ENCODE data around the gene DHX35.
A peak's percentile ranks its signal among the peaks of the same experiment; 100 is the strongest.

Gene DHX35

GRCh38 chr20:38962044-38962927 lies at the start of gene DHX35:
Gene DHX35 (plus strand): TSS chr20:38962344. CDS start chr20:38962368, 24 bp downstream.
- ChIA-PET POLR2A (interaction anchor here (0.6 to 2.9 kb wide), 7 partner anchors 14 to 489 kb away, joined by 3 to 37 read pairs (median 3); partner anchors contain the start of genes FAM83D and RALGAPB), CTCF (interaction anchor here (0.7 to 1.9 kb wide), 3 partner anchors 36 to 87 kb away, joined by 3 to 5 read pairs (median 4); partner anchors contain the start of gene FAM83D)
- Histone ChIP-seq H3K27ac (ENCODE audit: extremely low read depth, low read depth, low read length) (peak within 1 kb of the TSS; percentile 71), H3K36me3 (ENCODE audit: control insufficient read depth in 2 of 2, insufficient read depth in 1 of 2, low read length in 2 of 2) (peaks cover 0 to 6% of the 10 kb centered on the region in 2 experiments; a peak in 2 of 3 replicates), H3K4me1 (ENCODE audit: control insufficient read depth, insufficient read depth, low read length) (peaks cover 4% of the 10 kb centered on the region; the same call in 1 of the 2 replicates), H3K4me3 (ENCODE audit: low read depth, low read length) (peak within 1 kb of the TSS; percentile 99), H3K9me3 (ENCODE audit: control insufficient read depth, insufficient read depth, low read depth, low read length) (no peaks in the 10 kb centered on the region)
- TF ChIP-seq ZNF169 (tag by site-specific recombination; IDR thresholded peaks at IDR 0.05): no peak
- TF ChIP-seq, protein P1, sequence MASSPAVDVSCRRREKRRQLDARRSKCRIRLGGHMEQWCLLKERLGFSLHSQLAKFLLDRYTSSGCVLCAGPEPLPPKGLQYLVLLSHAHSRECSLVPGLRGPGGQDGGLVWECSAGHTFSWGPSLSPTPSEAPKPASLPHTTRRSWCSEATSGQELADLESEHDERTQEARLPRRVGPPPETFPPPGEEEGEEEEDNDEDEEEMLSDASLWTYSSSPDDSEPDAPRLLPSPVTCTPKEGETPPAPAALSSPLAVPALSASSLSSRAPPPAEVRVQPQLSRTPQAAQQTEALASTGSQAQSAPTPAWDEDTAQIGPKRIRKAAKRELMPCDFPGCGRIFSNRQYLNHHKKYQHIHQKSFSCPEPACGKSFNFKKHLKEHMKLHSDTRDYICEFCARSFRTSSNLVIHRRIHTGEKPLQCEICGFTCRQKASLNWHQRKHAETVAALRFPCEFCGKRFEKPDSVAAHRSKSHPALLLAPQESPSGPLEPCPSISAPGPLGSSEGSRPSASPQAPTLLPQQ (tag by site-specific recombination; IDR thresholded peaks at IDR 0.05): peak; percentile 31; the same call in 1 of the 2 replicates
- TF ChIP-seq, protein P2, sequence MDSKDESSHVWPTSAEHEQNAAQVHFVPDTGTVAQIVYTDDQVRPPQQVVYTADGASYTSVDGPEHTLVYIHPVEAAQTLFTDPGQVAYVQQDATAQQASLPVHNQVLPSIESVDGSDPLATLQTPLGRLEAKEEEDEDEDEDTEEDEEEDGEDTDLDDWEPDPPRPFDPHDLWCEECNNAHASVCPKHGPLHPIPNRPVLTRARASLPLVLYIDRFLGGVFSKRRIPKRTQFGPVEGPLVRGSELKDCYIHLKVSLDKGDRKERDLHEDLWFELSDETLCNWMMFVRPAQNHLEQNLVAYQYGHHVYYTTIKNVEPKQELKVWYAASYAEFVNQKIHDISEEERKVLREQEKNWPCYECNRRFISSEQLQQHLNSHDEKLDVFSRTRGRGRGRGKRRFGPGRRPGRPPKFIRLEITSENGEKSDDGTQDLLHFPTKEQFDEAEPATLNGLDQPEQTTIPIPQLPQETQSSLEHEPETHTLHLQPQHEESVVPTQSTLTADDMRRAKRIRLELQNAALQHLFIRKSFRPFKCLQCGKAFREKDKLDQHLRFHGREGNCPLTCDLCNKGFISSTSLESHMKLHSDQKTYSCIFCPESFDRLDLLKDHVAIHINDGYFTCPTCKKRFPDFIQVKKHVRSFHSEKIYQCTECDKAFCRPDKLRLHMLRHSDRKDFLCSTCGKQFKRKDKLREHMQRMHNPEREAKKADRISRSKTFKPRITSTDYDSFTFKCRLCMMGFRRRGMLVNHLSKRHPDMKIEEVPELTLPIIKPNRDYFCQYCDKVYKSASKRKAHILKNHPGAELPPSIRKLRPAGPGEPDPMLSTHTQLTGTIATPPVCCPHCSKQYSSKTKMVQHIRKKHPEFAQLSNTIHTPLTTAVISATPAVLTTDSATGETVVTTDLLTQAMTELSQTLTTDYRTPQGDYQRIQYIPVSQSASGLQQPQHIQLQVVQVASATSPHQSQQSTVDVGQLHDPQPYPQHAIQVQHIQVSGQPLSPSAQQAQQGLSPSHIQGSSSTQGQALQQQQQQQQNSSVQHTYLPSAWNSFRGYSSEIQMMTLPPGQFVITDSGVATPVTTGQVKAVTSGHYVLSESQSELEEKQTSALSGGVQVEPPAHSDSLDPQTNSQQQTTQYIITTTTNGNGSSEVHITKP (tag by site-specific recombination; IDR thresholded peaks at IDR 0.05): peak; percentile 73; the same call in 1 of the 2 replicates
- TF ChIP-seq ZNF248 (tag by site-specific recombination; IDR thresholded peaks at IDR 0.05): no peak
- TF ChIP-seq, protein P3, sequence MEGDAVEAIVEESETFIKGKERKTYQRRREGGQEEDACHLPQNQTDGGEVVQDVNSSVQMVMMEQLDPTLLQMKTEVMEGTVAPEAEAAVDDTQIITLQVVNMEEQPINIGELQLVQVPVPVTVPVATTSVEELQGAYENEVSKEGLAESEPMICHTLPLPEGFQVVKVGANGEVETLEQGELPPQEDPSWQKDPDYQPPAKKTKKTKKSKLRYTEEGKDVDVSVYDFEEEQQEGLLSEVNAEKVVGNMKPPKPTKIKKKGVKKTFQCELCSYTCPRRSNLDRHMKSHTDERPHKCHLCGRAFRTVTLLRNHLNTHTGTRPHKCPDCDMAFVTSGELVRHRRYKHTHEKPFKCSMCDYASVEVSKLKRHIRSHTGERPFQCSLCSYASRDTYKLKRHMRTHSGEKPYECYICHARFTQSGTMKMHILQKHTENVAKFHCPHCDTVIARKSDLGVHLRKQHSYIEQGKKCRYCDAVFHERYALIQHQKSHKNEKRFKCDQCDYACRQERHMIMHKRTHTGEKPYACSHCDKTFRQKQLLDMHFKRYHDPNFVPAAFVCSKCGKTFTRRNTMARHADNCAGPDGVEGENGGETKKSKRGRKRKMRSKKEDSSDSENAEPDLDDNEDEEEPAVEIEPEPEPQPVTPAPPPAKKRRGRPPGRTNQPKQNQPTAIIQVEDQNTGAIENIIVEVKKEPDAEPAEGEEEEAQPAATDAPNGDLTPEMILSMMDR (tag by site-specific recombination; IDR thresholded peaks at IDR 0.05): peak; percentile 82
- TF ChIP-seq ZNF510 (tag by site-specific recombination; IDR thresholded peaks at IDR 0.05; ENCODE audit: insufficient replicate concordance): no peak
- no peak for TF ChIP-seq ZNF280D (tag by site-specific recombination; IDR thresholded peaks at IDR 0.05)
- TF ChIP-seq, protein P4, sequence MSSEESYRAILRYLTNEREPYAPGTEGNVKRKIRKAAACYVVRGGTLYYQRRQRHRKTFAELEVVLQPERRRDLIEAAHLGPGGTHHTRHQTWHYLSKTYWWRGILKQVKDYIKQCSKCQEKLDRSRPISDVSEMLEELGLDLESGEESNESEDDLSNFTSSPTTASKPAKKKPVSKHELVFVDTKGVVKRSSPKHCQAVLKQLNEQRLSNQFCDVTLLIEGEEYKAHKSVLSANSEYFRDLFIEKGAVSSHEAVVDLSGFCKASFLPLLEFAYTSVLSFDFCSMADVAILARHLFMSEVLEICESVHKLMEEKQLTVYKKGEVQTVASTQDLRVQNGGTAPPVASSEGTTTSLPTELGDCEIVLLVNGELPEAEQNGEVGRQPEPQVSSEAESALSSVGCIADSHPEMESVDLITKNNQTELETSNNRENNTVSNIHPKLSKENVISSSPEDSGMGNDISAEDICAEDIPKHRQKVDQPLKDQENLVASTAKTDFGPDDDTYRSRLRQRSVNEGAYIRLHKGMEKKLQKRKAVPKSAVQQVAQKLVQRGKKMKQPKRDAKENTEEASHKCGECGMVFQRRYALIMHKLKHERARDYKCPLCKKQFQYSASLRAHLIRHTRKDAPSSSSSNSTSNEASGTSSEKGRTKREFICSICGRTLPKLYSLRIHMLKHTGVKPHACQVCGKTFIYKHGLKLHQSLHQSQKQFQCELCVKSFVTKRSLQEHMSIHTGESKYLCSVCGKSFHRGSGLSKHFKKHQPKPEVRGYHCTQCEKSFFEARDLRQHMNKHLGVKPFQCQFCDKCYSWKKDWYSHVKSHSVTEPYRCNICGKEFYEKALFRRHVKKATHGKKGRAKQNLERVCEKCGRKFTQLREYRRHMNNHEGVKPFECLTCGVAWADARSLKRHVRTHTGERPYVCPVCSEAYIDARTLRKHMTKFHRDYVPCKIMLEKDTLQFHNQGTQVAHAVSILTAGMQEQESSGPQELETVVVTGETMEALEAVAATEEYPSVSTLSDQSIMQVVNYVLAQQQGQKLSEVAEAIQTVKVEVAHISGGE (tag by site-specific recombination; conservative IDR thresholded peaks at IDR 0.05; ENCODE audit: low read depth): no peak
- TF ChIP-seq, protein P5, sequence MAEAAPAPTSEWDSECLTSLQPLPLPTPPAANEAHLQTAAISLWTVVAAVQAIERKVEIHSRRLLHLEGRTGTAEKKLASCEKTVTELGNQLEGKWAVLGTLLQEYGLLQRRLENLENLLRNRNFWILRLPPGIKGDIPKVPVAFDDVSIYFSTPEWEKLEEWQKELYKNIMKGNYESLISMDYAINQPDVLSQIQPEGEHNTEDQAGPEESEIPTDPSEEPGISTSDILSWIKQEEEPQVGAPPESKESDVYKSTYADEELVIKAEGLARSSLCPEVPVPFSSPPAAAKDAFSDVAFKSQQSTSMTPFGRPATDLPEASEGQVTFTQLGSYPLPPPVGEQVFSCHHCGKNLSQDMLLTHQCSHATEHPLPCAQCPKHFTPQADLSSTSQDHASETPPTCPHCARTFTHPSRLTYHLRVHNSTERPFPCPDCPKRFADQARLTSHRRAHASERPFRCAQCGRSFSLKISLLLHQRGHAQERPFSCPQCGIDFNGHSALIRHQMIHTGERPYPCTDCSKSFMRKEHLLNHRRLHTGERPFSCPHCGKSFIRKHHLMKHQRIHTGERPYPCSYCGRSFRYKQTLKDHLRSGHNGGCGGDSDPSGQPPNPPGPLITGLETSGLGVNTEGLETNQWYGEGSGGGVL (tag by site-specific recombination; IDR thresholded peaks at IDR 0.05): no peak
- TF ChIP-seq KLF17 (tag by site-specific recombination; IDR thresholded peaks at IDR 0.05): 0 out of 2 replicates have a peak, but pooled peaks have one; percentile 17
- TF ChIP-seq ZBTB8A (tag by site-specific recombination; IDR thresholded peaks at IDR 0.05): 0 out of 2 replicates have a peak, but pooled peaks have one; percentile 15
- TF ChIP-seq ZBTB1 (tag by site-specific recombination; IDR thresholded peaks at IDR 0.05): no peak
- no peak for TF ChIP-seq AEBP2 (tag by site-specific recombination; IDR thresholded peaks at IDR 0.05; ENCODE audit: borderline replicate concordance)
- peak; percentile 94 for TF ChIP-seq ZFHX2 (tag by site-specific recombination; conservative IDR thresholded peaks at IDR 0.05)
- TF ChIP-seq OVOL3 (tag by site-specific recombination; IDR thresholded peaks at IDR 0.05): no peak
- TF ChIP-seq KLF8 (tag by site-specific recombination; IDR thresholded peaks at IDR 0.05): peak; percentile 93

All from HEK293 (cell line).